Endothelial cell of umbilical vein (primary cell): ENCODE measurements around the gene SOAT1. TPM values are rescaled to one million over a fixed set of nuclear protein-coding genes. Genes with fewer than 3 reads are reported as not detected.

Experiments used
- BruUV-seq: library from RNA; stranded (reverse); fragments of 400-500 nt; replicated peaks from 2 replicates; lab custom pipeline; 2021; lab: Mats Ljungman, UMichigan
- CTCF ChIA-PET: fragments of 300-600, 350-600 bp; sonication (Branson Sonifier 250); formaldehyde crosslinking; loops from one replicate; lab custom pipeline; 2021; ENCODE audit warnings: antibody characterized with exemption, inconsistent platforms; lab: Charles Lee
- POLR2A ChIA-PET: fragments of 300-600, 350-600 bp; sonication (Branson Sonifier 250); formaldehyde crosslinking; loops from one replicate; lab custom pipeline; 2021; ENCODE audit warnings: antibody characterized with exemption, inconsistent platforms; lab: Charles Lee
- DNase-seq: peaks from one replicate; pipeline ENCODE4 v3.0.0-alpha.2; 2011; ENCODE audit warnings: low read depth, low spot score
- FAIRE-seq: peaks from 2 replicates; lab custom pipeline; 2011; peaks lifted over from hg19 to GRCh38; lab: Jason Lieb, UNC
- H2AFZ ChIP-seq: 2 replicates; pipeline ENCODE4 v1.6.0; 2012; ENCODE audit warnings: low read depth, low read length, control low read depth, inconsistent platforms
- H3K27ac ChIP-seq: 2 replicates; pipeline ENCODE4 v1.5.1; 2011; ENCODE audit warnings: low read depth, mild to moderate bottlenecking, control low read depth, low read length, moderate library complexity; ENCODE audit not compliant: insufficient read depth
- H3K27me3 ChIP-seq, 2 experiments: 2 replicates each; pipeline versions ENCODE4 v1.6.0 to v1.6.1; 2011; ENCODE audit warnings: low read length in 2 of 2, mixed read lengths in 1 of 2; ENCODE audit not compliant: control insufficient read depth in 2 of 2, insufficient read depth in 2 of 2
- H3K36me3 ChIP-seq, 2 experiments: 2 replicates in 1 of 2; 3 replicates in 1 of 2; pipeline ENCODE4 v1.5.1; 2011; ENCODE audit warnings: low read length in 2 of 2, mild to moderate bottlenecking in 1 of 2, moderate library complexity in 1 of 2; ENCODE audit not compliant: control insufficient read depth in 2 of 2, insufficient read depth in 2 of 2; ENCODE audit errors: extremely low read depth in 1 of 2
- H3K4me1 ChIP-seq: 3 replicates; pipeline ENCODE4 v1.5.1; 2011; ENCODE audit warnings: mild to moderate bottlenecking, low read length; ENCODE audit not compliant: control insufficient read depth, insufficient read depth; ENCODE audit errors: extremely low read depth
- H3K4me2 ChIP-seq: 2 replicates; pipeline ENCODE4 v1.6.1; 2011; ENCODE audit warnings: low read length, control low read depth, mixed read lengths; ENCODE audit not compliant: insufficient read depth
- H3K4me3 ChIP-seq, 3 experiments: fragments of 200-600 bp in 1 of 3; sonication (generic), shearing (Covaris generic) in 1 of 3; replicated peaks in 1 of 3; 2 replicates each; pipeline ENCODE4 v1.5.1; 2011 to 2016; ENCODE audit warnings: control low read depth in 3 of 3, low read length in 3 of 3, mild to moderate bottlenecking in 2 of 3, inconsistent platforms in 1 of 3, low read depth in 1 of 3, moderate library complexity in 1 of 3; ENCODE audit not compliant: insufficient read depth in 1 of 3
- H3K79me2 ChIP-seq: 2 replicates; pipeline ENCODE4 v1.6.0; 2012; ENCODE audit warnings: low read length, inconsistent platforms; ENCODE audit not compliant: control insufficient read depth, insufficient read depth
- H3K9ac ChIP-seq: replicated peaks from 2 replicates; pipeline ENCODE3; 2011; ENCODE audit warnings: low read length, control low read depth; ENCODE audit not compliant: insufficient read depth; ENCODE audit errors: extremely low read depth
- H3K9me1 ChIP-seq: replicated peaks from 3 replicates; pipeline ENCODE4 v1.6.0; 2011; ENCODE audit warnings: mild to moderate bottlenecking, low read length; ENCODE audit not compliant: control insufficient read depth, insufficient read depth; ENCODE audit errors: extremely low read depth
- H3K9me3 ChIP-seq: replicated peaks from 2 replicates; pipeline ENCODE4 v1.5.1; 2012; ENCODE audit warnings: low read length, inconsistent platforms; ENCODE audit not compliant: control insufficient read depth, insufficient read depth
- H4K20me1 ChIP-seq: replicated peaks from 2 replicates; pipeline ENCODE3; 2011; ENCODE audit warnings: mild to moderate bottlenecking, low read length; ENCODE audit not compliant: control insufficient read depth, insufficient read depth; ENCODE audit errors: extremely low read depth
- GATA2 ChIP-seq: IDR thresholded peaks from 2 replicates; pipeline ENCODE4 v1.7.0; 2011; ENCODE audit warnings: low read depth, mild to moderate bottlenecking, moderate library complexity, mixed read lengths, low read length; ENCODE audit not compliant: insufficient read length, insufficient read depth
- JUN ChIP-seq: IDR thresholded peaks from 2 replicates; pipeline ENCODE4 v1.6.1; 2011; ENCODE audit warnings: borderline replicate concordance, low read depth; ENCODE audit not compliant: insufficient read length, insufficient read depth
- POLR2A ChIP-seq: IDR thresholded peaks from 2 replicates; pipeline ENCODE4 v1.6.1; 2012; ENCODE audit warnings: low read depth, mild to moderate bottlenecking, control low read depth, low read length
- dilution Hi-C: fragments of 300-500 bp; cut with MboI; formaldehyde crosslinking; loops from one replicate; pipeline ENCODE4 v1.15.0; 2019; ENCODE audit warnings: low sequenced_read_pairs; ENCODE audit not compliant: extremely low pct_ligation_motif_present
- intact Hi-C: fragments of 100-400 bp; cut with micrococcal nuclease; formaldehyde crosslinking; loops from one replicate; pipeline ENCODE4 v1.10.0; 2022
- polyA plus RNA-seq, 4 experiments: library from polyadenylated mRNA; depleted of rRNA in 3 of 4; stranded (reverse) in 3 of 4; unstranded in 1 of 4; fragments of >200 nt; gene quantifications; 2 replicates each; pipeline versions ENCODE4 v1.2.1 to v1.2.3, GENCODE V29; 2011 to 2012; ENCODE audit warnings: missing spikeins in 1 of 4
- total RNA-seq: library from RNA; stranded (reverse); gene quantifications from 2 replicates; pipeline ENCODE4 v1.2.3, GENCODE V29; 2021
- TF ChIP-seq, protein P1 (sequence below): IDR thresholded peaks from 2 replicates; pipeline ENCODE4 v1.6.1; 2011; ENCODE audit not compliant: insufficient read depth, insufficient read length

SOAT1 gene
- total and polyA plus RNA-seq, 2 donors (not counting 3 experiments of a cell fraction or from before 2014, with no cell fraction given), result 14.0 to 38.2 TPM

DNA sequence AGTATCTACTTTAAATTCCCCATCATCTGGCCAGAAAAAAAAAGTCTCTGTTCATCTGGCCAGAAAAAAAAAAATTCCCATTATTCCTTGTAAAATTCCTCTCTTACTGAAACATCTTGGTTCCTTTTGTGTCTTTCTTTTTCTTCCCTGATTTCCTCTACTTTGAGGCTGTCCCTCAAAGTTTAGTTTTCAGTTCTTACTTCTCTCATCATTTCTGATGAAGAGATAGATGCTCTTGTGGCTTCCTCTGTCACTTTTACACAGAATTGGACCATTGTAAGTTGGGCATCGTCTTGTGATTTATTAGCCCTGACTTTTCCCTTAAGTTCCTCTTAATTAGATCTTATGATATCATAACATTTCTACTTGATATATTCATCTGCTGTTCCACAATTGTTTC, 6.5 kb downstream of the SOAT1 start:
- H3K27me3 ChIP-seq, result no peaks in the 10 kb centered on the region
- no peak overlapping the region for H2AFZ ChIP-seq
- H3K27ac ChIP-seq, result no peak overlapping the region
- TF ChIP-seq, protein P1, sequence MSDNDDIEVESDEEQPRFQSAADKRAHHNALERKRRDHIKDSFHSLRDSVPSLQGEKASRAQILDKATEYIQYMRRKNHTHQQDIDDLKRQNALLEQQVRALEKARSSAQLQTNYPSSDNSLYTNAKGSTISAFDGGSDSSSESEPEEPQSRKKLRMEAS, result no peak
- TF ChIP-seq GATA2 (no peak), POLR2A (no peak)
- dilution Hi-C loops, result no loop called here
- ChIA-PET CTCF (interaction anchor here (0.6 kb wide), 1 partner anchor 11 kb away, joined by 3 read pairs; no protein-coding TSS in a partner anchor), POLR2A (no interaction called here)
- H3K4me1 ChIP-seq, result peaks cover 5% of the 10 kb centered on the region
- peaks cover 59% of the 10 kb centered on the region for H3K79me2 ChIP-seq
- no peak overlapping the region for H3K4me3 ChIP-seq
- intact Hi-C loops, result no loop called here
- no peaks in the 10 kb centered on the region for H4K20me1 ChIP-seq
- H3K36me3 ChIP-seq, result peaks cover 0 to 2% of the 10 kb centered on the region in 2 experiments
- DNase-seq (no peak), FAIRE-seq (no peak)
- H3K4me2 ChIP-seq, result no peak overlapping the region
- no peak overlapping the region for H3K9ac ChIP-seq
- H3K9me1 ChIP-seq, result no peaks in the 10 kb centered on the region
- H3K9me3 ChIP-seq, result no peaks in the 10 kb centered on the region
- BruUV-seq, result no TSS peak

DNA sequence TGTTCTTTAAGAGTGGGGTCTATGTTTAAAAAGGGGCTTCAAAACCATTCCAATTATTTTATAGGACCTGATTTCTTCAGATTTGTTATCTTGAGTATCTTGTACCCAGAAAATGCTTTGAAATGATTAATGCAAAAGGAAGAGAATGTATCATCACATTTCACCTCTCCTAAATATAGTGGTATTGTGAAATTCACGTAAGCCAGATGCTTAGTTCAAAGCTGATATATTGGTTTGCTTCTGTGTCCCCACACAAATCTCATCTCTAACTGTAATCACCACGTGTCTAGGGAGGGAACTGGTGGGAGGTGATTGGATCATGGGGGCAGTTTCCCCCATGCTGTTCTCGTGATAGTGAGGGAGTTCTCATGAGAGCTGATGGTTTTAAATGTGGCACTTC, 8.5 kb downstream of the SOAT1 start:
- Histone ChIP-seq H3K9me3 (no peaks in the 10 kb centered on the region), H3K27ac (no peak overlapping the region), H3K79me2 (peaks cover 45% of the 10 kb centered on the region), H3K4me3 (no peak overlapping the region), H3K36me3 (peaks cover 0 to 2% of the 10 kb centered on the region in 2 experiments), H4K20me1 (no peaks in the 10 kb centered on the region), H2AFZ (no peak overlapping the region), H3K4me2 (no peak overlapping the region), H3K27me3 (no peaks in the 10 kb centered on the region), H3K9ac (no peak overlapping the region), H3K9me1 (no peaks in the 10 kb centered on the region), H3K4me1 (no peaks in the 10 kb centered on the region)
- TF ChIP-seq JUN (no peak), GATA2 (no peak)
- no TSS peak for BruUV-seq
- intact Hi-C loops (no loop called here), dilution Hi-C loops (no loop called here)
- FAIRE-seq (no peak), DNase-seq (no peak)
- POLR2A ChIA-PET, result no interaction called here
- CTCF ChIA-PET, result interaction anchor here (1.9 kb wide), 1 partner anchor 9 kb away, joined by 5 read pairs; the partner anchor contains the start of gene SOAT1
